PFSK-1 (cell line): ENCODE data around the gene GARIN3.

Experiments
- FOXP2 ChIP-seq: optimal IDR thresholded peaks from 2 replicates; pipeline ENCODE3; 2011; ENCODE audit warnings: borderline replicate concordance, control low read depth, inconsistent platforms; ENCODE audit not compliant: insufficient read depth; ENCODE audit errors: extremely low read length, extremely low read depth
- POLR2AphosphoS5 ChIP-seq: IDR thresholded peaks from 2 replicates; pipeline ENCODE4 v1.6.1; 2012; ENCODE audit warnings: low read depth, mild to moderate bottlenecking, control low read depth, low read length, moderate library complexity
- REST ChIP-seq, 2 experiments: IDR thresholded peaks; 2 replicates each; pipeline versions ENCODE4 v1.6.1 to v1.8.0; 2011 to 2012; ENCODE audit warnings: low read depth in 2 of 2, low read length in 2 of 2, control low read depth in 1 of 2, inconsistent platforms in 1 of 2, mild to moderate bottlenecking in 1 of 2, moderate library complexity in 1 of 2; ENCODE audit not compliant: insufficient read depth in 1 of 2
- SIN3A ChIP-seq: IDR thresholded peaks from 2 replicates; pipeline ENCODE4 v1.6.1; 2012; ENCODE audit warnings: mild to moderate bottlenecking, low read length, moderate library complexity, borderline replicate concordance; ENCODE audit not compliant: insufficient read depth
- TAF1 ChIP-seq: IDR thresholded peaks from 2 replicates; pipeline ENCODE4 v1.6.1; 2012; ENCODE audit warnings: low read length, control low read depth, borderline replicate concordance; ENCODE audit not compliant: insufficient read depth

GRCh38 chr5:157132281-157132612 is 33.8 kb downstream of the GARIN3 start:
- TF ChIP-seq TAF1 (no peak), FOXP2 (no peak), POLR2AphosphoS5 (no peak), REST (IDR thresholded peaks at IDR 0.05; ENCODE audit: insufficient read depth in 1 of 2, low read depth in 2 of 2, low read length in 2 of 2) (no peak), SIN3A (no peak)
